Activated CD8-positive, alpha-beta memory T cell treated with anti-CD3 and anti-CD28 coated beads, Interleukin-2, amount 50 U/mL, for 24 hours (primary cell): ENCODE data around the gene NUDT8.
"Not testable (repeated sequence)": the region's sequence is repeated elsewhere in the genome, so short reads cannot be mapped to it uniquely, and the experiment has no call there.

Experiments used
- DNase-seq: peaks from one replicate; pipeline ENCODE4 v3.0.0-alpha.2; 2020; ENCODE audit errors: extremely low read depth

NUDT8 gene

DNA sequence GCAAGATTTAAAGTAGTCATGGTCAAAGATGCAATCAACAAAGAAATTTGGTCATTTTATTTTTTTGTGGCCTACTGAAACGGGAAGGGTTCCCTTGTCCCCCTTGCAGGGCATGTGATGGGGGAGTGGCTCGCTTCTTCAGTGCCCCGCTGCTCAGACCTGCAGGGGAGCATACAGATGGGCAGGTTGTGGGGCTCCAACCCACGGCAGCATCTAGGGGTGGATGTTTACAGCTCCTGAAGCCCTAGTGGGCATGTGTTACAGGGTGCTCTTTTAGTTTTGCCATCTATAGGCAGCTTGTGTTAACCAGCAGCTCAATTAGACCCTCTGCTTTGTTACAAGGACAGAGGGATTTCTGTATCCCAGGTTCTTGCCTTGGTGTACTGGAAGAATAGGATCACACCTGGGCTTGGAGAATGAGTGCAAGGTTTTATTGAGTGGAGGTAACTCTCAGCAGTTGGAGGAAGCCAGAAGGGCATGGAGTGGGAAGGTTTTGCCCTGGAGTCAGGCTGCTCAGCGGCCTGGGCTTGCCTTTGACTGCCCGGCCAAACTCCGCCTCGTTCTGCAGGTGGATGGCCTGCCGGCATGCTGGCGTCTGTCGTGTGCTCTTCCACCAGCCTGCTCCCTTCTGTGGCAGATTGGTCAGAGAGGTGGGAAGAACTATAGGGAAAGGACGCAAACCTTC lies 36.7 kb downstream of the NUDT8 start:
- no peak for DNase-seq

DNA sequence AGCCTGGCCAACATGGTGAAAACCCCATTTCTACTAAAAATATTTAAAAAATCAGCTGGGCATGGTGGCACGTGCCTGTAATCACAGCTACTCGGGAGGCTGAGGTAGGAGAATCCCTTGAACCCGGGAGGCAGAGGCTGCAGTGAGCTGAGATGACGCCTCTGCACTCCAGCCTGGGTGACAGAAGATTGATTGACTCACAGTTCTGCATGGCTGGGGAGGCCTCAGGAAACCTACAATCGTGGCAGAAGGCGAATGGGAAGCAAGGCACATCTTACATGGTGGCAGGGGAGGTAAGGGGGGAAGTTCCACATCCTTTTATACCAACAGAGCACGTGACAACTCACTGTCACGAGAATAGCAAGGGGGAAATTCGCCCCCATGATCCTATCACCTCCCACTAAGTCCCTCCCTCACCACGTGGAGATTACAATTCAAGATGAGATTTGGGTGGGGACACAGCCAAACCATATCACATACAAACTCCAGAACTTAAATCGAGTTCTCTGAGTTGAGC lies 40.8 kb downstream of the NUDT8 start:
- DNase-seq = not testable (repeated sequence)

DNA sequence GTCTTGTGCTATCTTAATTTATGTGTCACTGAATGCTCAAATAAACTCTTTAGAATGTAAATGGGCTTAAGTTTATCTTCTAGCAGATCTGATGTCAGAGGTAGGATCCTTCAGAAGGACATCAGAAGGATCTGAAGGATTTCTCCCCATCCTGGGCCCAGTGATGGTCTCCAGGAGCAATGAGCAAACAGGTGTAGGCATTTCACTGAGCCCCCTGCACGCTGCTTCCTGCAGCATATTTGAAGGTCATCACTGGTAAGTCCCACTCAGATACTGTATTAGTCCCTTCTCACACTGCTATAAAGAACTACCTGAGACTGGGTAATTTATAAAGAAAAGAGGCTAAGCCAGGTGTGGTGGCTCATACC lies 41.6 kb downstream of the NUDT8 start:
- DNase-seq = no peak

DNA sequence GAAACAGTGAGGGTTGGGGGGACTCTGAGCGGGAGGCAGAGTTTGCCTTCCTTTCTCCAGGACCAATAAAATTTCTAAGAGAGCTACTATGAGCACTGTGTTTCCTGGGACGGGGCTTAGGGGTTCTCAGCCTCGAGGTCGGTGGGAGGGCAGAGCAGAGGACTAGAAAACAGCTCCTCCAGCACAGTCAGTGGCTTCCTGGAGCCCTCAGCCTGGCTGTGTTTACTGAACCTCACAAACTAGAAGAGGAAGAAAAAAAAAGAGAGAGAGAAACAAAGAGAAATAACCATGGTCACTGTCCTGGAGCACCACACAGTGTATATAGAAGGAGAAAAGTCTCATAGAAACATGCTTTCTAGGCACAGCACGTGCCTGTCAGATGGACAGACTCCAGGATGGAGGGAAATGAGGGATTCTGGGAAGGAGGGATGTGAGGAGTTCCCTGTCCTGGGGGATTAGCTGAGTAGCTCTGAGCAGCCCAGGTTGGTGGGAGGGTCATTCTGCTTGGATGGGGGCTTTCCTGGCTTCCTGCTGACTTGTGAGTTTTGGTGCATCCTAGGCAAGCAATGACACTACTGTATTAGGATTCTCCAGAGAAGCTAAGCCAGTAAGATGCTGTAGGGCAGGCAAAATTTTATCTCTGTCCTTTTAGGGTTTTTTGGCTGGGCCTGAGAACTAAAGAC lies 43.0 kb downstream of the NUDT8 start:
- no peak for DNase-seq

DNA sequence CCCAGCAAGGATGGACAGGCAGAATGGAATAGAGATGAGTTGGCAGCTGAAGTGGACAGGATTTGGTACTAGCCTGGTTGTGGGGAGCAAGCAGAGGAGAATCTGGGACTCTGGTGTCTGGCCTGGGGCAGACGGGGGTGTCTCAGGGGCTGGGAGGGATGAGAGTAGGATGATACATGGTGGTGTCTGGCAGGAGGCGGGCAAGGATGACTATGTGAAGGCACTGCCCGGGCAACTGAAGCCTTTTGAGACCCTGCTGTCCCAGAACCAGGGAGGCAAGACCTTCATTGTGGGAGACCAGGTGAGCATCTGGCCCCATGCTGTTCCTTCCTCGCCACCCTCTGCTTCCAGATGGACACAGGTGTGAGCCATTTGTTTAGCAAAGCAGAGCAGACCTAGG lies 43.8 kb downstream of the NUDT8 start:
- no peak for DNase-seq

DNA sequence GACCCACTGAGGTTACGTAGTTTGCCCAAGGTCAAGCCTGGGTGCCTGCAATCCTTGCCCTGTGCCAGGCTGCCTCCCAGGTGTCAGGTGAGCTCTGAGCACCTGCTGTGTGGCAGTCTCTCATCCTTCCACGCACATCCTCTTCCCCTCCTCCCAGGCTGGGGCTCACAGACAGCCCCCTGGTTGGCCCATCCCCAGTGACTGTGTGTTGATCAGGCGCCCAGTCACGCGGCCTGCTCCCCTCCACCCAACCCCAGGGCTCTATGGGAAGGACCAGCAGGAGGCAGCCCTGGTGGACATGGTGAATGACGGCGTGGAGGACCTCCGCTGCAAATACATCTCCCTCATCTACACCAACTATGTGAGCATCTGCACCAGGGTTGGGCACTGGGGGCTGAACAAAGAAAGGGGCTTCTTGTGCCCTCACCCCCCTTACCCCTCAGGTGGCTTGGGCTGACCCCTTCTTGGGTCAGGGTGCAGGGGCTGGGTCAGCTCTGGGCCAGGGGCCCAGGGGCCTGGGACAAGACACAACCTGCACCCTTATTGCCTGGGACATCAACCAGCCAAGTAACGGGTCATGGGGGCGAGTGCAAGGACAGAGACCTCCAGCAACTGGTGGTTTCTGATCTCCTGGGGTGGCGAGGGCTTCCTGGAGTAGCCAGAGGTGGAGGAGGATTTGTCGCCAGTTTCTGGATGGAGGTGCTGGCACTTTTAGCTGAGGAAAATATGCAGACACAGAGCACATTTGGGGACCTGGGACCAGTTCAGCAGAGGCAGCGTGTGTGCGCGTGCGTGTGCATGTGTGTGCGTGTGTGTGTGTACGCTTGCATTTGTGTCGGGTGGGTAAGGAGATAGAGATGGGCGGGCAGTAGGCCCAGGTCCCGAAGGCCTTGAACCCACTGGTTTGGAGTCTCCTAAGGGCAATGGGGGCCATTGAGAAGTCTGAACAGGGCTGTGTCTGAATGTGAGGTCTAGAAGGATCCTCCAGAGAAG lies 44.6 kb downstream of the NUDT8 start:
- no peak for DNase-seq

DNA sequence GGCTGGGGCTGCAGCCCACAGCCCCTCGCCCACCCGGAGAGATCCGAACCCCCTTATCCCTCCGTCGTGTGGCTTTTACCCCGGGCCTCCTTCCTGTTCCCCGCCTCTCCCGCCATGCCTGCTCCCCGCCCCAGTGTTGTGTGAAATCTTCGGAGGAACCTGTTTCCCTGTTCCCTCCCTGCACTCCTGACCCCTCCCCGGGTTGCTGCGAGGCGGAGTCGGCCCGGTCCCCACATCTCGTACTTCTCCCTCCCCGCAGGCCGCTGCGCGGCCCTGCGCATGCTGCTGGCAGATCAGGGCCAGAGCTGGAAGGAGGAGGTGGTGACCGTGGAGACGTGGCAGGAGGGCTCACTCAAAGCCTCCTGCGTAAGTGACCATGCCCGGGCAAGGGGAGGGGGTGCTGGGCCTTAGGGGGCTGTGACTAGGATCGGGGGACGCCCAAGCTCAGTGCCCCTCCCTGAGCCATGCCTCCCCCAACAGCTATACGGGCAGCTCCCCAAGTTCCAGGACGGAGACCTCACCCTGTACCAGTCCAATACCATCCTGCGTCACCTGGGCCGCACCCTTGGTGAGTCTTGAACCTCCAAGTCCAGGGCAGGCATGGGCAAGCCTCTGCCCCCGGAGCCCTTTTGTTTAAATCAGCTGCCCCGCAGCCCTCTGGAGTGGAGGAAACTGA lies 45.4 kb downstream of the NUDT8 start:
- peak; percentile 9 for DNase-seq

DNA sequence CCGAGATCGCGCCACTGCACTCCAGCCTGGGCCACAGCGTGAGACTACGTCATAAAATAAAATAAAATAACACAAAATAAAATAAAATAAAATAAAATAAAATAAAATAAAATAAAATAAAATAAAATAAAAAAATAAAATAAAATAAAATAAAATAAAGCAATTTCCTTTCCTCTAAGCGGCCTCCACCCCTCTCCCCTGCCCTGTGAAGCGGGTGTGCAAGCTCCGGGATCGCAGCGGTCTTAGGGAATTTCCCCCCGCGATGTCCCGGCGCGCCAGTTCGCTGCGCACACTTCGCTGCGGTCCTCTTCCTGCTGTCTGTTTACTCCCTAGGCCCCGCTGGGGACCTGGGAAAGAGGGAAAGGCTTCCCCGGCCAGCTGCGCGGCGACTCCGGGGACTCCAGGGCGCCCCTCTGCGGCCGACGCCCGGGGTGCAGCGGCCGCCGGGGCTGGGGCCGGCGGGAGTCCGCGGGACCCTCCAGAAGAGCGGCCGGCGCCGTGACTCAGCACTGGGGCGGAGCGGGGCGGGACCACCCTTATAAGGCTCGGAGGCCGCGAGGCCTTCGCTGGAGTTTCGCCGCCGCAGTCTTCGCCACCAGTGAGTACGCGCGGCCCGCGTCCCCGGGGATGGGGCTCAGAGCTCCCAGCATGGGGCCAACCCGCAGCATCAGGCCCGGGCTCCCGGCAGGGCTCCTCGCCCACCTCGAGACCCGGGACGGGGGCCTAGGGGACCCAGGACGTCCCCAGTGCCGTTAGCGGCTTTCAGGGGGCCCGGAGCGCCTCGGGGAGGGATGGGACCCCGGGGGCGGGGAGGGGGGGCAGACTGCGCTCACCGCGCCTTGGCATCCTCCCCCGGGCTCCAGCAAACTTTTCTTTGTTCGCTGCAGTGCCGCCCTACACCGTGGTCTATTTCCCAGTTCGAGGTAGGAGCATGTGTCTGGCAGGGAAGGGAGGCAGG lies 46.2 kb downstream of the NUDT8 start, which contains the start of gene GSTP1:
Gene GSTP1 (plus strand): TSS at position 566 of the 958 bp plus-strand sequence. CDS start 32 bp downstream, at position 598.
- peak; percentile 59 for DNase-seq

DNA sequence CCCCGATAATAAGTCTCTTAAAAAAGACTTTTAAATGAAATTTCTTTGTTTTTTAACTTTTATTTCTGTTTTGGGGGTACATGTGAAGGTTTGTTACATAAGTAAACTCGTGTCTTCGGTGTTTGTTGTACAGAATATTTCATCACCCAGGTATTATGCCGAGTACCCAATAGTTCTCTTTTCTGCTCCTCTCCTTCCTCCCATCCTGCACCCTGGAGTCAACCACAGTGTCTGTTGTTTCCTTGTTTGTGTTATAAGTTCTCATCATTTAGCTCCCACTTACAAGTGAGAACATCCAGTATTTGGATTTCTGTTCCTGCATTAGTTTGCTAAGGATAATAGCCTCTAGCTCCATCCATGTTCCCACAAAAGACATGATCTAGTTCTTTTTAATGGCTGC lies 47.7 kb downstream of the NUDT8 start:
- DNase-seq = no peak

DNA sequence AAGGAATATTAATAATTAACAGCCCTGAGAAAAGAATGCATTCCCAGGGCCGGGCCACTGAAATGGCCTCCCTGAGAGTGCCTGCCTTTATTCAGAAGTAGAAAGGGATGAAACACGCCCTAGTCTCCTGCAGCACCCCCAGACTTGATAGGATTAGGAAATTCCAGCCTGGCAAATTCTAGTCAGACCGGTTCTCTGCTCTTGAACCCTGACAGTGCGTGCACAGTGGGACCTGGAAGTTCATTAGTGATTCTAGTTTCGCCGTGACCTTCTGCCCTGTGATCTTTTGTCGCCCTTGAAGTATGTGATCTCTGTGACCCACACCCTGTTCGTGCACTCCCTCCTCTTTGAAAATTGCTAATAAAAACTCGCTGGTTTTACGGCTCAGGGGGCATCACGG lies 48.3 kb downstream of the NUDT8 start:
- DNase-seq = no peak

DNA sequence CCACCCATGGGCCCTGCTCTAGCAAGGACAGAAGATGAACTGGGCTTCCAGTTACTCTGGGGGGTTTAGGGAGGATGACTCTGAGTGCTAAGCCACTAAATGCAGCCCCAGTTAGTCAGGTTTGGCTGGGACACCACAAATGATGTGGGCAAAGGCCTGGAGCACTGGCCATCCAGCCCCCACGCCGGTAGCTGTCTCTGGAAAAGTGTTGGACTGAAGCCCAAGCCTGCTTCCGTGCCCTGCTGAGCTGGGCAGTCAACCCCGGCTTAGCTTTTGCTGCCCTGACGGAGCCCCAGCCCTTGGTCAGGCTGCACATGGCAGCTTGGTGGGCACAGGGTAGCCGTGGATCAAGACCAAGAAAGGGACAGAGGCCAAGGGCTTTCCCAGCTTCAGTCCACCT lies 51.8 kb downstream of the NUDT8 start:
- no peak for DNase-seq
